ENCODE data around the gene CDC40. TPM values are rescaled to one million over a fixed set of nuclear protein-coding genes. Genes with fewer than 3 reads are reported as not detected.

CDC40 gene
- total RNA-seq, result 10 to 100 TPM; 17.8 to 27.4 (median 20.3) TPM

DNA sequence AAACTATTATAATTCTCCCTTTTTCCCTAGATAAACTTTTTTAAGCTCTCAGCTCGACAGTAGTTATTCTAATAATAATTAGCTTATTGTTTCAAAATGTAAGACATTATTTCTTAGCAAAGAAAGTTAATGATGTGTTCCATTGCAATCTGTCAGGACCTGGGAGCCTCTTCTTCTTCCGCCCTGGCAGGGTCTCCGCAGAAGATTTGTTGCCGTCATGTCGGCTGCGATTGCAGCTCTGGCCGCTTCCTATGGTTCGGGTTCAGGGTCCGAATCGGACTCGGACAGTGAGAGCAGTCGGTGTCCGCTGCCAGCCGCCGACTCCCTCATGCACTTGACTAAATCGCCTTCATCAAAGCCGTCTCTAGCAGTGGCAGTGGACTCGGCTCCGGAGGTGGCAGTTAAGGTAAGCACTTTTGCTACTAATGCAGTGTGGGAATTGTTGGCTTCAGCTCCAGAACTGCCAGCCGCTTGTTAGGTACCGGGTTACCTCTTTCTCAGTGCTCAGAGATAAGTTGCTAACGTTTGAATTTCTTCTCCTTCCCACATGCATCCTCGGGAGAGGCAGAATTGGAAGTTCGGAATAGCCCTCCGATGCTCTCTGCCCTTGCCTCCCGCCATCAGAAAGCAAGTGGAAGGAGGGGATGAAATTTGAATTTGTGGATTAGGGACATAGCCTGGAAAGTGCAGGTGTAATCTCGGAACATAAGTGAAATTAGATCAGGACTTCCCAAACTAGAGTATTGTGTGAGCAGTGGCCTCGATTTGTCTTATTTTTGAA is at the start of gene CDC40:
TSS of gene CDC40 (plus strand) at position 200 of the 781 bp plus-strand sequence. CDS start at position 218, 18 bp downstream.
- intact Hi-C loops (cut with DNase I; ENCODE audit: low total_unique reads), result no loop called here
- TF ChIP-seq, protein P1, sequence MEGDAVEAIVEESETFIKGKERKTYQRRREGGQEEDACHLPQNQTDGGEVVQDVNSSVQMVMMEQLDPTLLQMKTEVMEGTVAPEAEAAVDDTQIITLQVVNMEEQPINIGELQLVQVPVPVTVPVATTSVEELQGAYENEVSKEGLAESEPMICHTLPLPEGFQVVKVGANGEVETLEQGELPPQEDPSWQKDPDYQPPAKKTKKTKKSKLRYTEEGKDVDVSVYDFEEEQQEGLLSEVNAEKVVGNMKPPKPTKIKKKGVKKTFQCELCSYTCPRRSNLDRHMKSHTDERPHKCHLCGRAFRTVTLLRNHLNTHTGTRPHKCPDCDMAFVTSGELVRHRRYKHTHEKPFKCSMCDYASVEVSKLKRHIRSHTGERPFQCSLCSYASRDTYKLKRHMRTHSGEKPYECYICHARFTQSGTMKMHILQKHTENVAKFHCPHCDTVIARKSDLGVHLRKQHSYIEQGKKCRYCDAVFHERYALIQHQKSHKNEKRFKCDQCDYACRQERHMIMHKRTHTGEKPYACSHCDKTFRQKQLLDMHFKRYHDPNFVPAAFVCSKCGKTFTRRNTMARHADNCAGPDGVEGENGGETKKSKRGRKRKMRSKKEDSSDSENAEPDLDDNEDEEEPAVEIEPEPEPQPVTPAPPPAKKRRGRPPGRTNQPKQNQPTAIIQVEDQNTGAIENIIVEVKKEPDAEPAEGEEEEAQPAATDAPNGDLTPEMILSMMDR (IDR thresholded peaks at IDR 0.05), result no peak
- peak in 1 of 3 donors; percentile 50 for TF ChIP-seq POLR2AphosphoS5 (IDR thresholded peaks at IDR 0.05)
- H3K27me3 ChIP-seq, result no peaks in the 10 kb centered on the region
- H3K36me3 ChIP-seq, result no peaks in the 10 kb centered on the region
- H3K9me3 ChIP-seq, result no peaks in the 10 kb centered on the region
- H3K4me1 ChIP-seq, result peaks cover 0 to 4% of the 10 kb centered on the region in 2 donors
- DNase-seq (ENCODE audit: low spot score in 2 of 2), result peak; percentile 28 to 51
- H3K4me3 ChIP-seq, result peak within 1 kb of the TSS; percentile 77 to 94 (median 85)
- H3K27ac ChIP-seq, result peak within 1 kb of the TSS; percentile 82 to 93

DNA sequence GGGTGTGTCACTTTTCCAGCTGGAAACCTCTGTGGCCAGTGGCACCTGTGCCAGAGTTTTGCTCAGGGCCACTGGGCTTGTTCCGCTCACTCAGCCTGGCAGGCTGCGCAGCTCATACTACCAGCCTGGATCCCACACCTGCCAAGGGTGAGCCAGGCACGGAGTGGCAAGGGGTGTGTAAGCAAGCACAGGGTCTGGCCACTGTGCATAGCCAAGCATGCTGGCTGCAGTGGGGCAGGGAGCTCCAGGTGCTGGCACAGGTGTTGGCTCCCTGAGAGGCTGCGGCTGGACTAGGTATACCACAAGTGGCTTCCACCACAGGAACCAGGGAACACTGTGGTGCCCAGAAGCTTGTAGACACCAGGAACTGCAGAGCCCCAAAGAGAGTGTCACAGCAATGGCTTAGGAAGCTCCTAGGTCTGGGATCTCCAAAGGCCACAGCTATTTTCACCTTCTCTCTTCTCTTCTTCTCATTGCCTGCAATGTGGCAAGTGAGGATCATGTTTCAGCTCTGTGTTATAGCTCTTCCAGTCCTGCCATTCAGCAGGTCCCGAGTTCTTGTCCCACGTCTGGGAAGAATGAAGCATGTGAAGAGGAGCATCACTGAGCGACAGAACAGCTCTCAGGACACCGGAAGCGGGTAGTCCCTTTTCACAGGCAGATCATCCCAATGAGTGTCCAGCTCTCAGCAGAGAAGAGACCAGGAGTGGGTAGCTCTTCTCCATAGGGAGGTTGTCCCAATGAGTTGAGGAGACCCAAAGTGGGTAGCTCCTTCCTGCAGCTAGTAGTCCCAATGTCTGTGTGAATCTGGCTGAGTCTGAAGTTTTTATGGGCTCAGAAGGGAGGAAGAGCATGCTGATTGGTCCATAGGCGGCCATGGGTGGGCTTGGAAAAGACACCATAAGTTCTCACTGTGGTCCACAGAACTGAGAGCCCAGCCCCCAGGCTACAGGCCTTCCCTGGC is 42.0 kb upstream of the CDC40 start:
- Histone ChIP-seq H3K4me3 (no peak overlapping the region), H3K9me3 (peaks cover 0 to 15% of the 10 kb centered on the region in 2 donors), H3K4me1 (no peaks in the 10 kb centered on the region), H3K27me3 (no peaks in the 10 kb centered on the region), H3K27ac (no peak overlapping the region), H3K36me3 (no peaks in the 10 kb centered on the region)
- intact Hi-C loops (cut with DNase I; ENCODE audit: low total_unique reads), result no loop called here
- TF ChIP-seq, protein P1 (IDR thresholded peaks at IDR 0.05), result no peak
- TF ChIP-seq POLR2A (IDR thresholded peaks at IDR 0.05), result no peak
- no peak for TF ChIP-seq POLR2AphosphoS5 (IDR thresholded peaks at IDR 0.05)
- DNase-seq (ENCODE audit: low spot score in 2 of 2), result no peak

DNA sequence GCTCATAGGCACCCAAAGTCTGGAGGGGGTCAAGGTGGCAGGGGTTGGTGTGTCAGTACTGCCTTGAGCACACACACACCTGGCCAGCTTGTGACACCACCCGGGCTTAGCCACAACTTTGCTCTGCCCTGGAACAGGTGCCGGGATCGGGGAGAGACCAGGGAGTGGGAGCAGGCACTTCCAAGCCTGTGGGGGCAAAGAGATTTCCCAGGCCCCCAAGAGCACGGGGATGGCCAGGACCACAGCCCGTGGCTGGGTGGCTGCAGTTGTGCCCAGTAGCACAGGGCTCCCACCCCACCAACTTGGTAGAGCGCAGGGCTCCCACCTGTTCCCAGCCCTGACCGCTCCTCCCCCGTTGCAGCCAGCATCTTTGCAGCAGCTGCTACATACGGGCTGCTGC is 41.2 kb upstream of the CDC40 start:
- intact Hi-C loops (cut with DNase I; ENCODE audit: low total_unique reads), result no loop called here
- Histone ChIP-seq H3K4me1 (no peaks in the 10 kb centered on the region), H3K4me3 (no peak overlapping the region), H3K27ac (no peak overlapping the region), H3K36me3 (no peaks in the 10 kb centered on the region), H3K27me3 (no peaks in the 10 kb centered on the region), H3K9me3 (peaks cover 0 to 15% of the 10 kb centered on the region in 2 donors)
- no peak for DNase-seq (ENCODE audit: low spot score in 2 of 2)
- TF ChIP-seq, protein P1 (IDR thresholded peaks at IDR 0.05), result no peak
- TF ChIP-seq POLR2A (IDR thresholded peaks at IDR 0.05), result no peak
- TF ChIP-seq POLR2AphosphoS5 (IDR thresholded peaks at IDR 0.05), result no peak

DNA sequence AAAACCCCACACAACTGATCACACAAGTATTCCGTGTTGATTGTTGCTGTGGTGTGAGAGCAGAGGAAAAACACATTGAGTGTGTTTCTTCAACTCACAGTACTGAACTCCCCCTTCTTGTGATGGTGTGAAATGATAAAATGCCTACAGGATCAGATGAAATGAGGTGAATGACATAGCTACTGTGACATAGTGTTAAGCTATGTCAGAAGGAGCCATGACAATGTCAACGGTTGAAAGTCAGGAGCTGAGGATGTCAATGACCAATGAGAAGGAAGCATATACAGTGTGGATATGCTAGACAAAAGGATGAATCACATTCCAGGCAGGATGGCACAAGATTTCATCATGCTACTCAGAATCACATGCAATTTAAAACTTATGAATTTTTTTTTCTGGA is 39.6 kb upstream of the CDC40 start:
- TF ChIP-seq POLR2AphosphoS5 (IDR thresholded peaks at IDR 0.05) (no peak), POLR2A (IDR thresholded peaks at IDR 0.05) (no peak)
- TF ChIP-seq, protein P1 (IDR thresholded peaks at IDR 0.05), result no peak
- no peak overlapping the region for H3K27ac ChIP-seq
- no peaks in the 10 kb centered on the region for H3K36me3 ChIP-seq
- no peaks in the 10 kb centered on the region for H3K4me1 ChIP-seq
- DNase-seq (ENCODE audit: low spot score in 2 of 2), result no peak
- no peak overlapping the region for H3K4me3 ChIP-seq
- no peaks in the 10 kb centered on the region for H3K27me3 ChIP-seq
- peaks cover 0 to 15% of the 10 kb centered on the region in 2 donors for H3K9me3 ChIP-seq
- intact Hi-C loops (cut with DNase I; ENCODE audit: low total_unique reads), result no loop called here
